BLaER1 treated with 17β-estradiol and CSF1 and Interleukin-3, amounts not matched to agents 10 nM and 100 nM (cell line): Measurements from ENCODE around the gene HBQ1.
"Not testable (repeated sequence)": the region's sequence is repeated elsewhere in the genome, so short reads cannot be mapped to it uniquely, and the experiment has no call there.

Experiments
- H3K27ac ChIP-seq, 11 experiments: shearing (Covaris generic); formaldehyde crosslinking; 2 replicates each; pipeline ENCODE4 v1.8.1; 2022
- H3K27me3 ChIP-seq, 11 experiments: shearing (Covaris generic); formaldehyde crosslinking; 2 replicates each; pipeline ENCODE4 v1.8.1; 2022
- H3K36me3 ChIP-seq, 11 experiments: shearing (Covaris generic); formaldehyde crosslinking; 2 replicates each; pipeline ENCODE4 v1.8.1; 2022
- H3K4me1 ChIP-seq, 10 experiments: shearing (Covaris generic); formaldehyde crosslinking; 2 replicates each; pipeline ENCODE4 v1.8.1; 2022
- H3K4me2 ChIP-seq, 11 experiments: shearing (Covaris generic); formaldehyde crosslinking; 2 replicates each; pipeline ENCODE4 v1.8.1; 2022
- H3K4me3 ChIP-seq, 10 experiments: shearing (Covaris generic); formaldehyde crosslinking; 2 replicates each; pipeline ENCODE4 v1.8.1; 2022
- H3K9ac ChIP-seq, 11 experiments: shearing (Covaris generic); formaldehyde crosslinking; 2 replicates each; pipeline ENCODE4 v1.8.1; 2022
- H3K9me3 ChIP-seq, 11 experiments: shearing (Covaris generic); formaldehyde crosslinking; replicated peaks in 1 of 11; 2 replicates each; pipeline ENCODE4 v1.8.1; 2022
- H4K20me1 ChIP-seq, 11 experiments: shearing (Covaris generic); formaldehyde crosslinking; 2 replicates each; pipeline ENCODE4 v1.8.1; 2022
- Cebpa-rat ChIP-seq, 11 experiments: shearing (Covaris generic); IDR thresholded peaks; 2 replicates each; pipeline ENCODE4 v1.8.1; 2022

The HBQ1 gene

GRCh38 chr16:173928-174769 is 6.1 kb upstream of the HBQ1 start:
- peak overlapping the region in 2 of 11 experiments; percentile 0 to 38; a peak in 3 of 22 replicates for H3K4me2 ChIP-seq
- H3K9ac ChIP-seq, H3K36me3 ChIP-seq, H3K27ac ChIP-seq, H3K4me3 ChIP-seq, H3K9me3 ChIP-seq: not testable (repeated sequence)
- H3K27me3 ChIP-seq = peaks cover 87 to 93% (median 91%) of the 10 kb centered on the region in 11 experiments
- H3K4me1 ChIP-seq = peaks cover 0 to 13% (median 8%) of the 10 kb centered on the region in 10 experiments; a peak in 9 of 20 replicates
- H4K20me1 ChIP-seq = peaks cover 0 to 42% (median 28%) of the 10 kb centered on the region in 11 experiments; a peak in 16 of 22 replicates

DNA sequence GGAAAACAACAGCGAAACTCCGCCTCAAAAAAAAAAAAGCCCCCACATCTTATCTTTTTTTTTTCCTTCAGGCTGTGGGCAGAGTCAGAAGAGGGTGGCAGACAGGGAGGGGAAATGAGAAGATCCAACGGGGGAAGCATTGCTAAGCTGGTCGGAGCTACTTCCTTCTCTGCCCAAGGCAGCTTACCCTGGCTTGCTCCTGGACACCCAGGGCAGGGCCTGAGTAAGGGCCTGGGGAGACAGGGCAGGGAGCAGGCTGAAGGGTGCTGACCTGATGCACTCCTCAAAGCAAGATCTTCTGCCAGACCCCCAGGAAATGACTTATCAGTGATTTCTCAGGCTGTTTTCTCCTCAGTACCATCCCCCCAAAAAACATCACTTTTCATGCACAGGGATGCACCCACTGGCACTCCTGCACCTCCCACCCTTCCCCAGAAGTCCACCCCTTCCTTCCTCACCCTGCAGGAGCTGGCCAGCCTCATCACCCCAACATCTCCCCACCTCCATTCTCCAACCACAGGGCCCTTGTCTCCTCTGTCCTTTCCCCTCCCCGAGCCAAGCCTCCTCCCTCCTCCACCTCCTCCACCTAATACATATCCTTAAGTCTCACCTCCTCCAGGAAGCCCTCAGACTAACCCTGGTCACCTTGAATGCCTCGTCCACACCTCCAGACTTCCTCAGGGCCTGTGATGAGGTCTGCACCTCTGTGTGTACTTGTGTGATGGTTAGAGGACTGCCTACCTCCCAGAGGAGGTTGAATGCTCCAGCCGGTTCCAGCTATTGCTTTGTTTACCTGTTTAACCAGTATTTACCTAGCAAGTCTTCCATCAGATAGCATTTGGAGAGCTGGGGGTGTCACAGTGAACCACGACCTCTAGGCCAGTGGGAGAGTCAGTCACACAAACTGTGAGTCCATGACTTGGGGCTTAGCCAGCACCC is 5.0 kb upstream of the HBQ1 start:
- peak overlapping the region in 5 of 11 experiments; percentile 0 to 38 (median 4); a peak in 6 of 22 replicates for H3K4me2 ChIP-seq
- no peak overlapping the region for H3K27ac ChIP-seq

DNA sequence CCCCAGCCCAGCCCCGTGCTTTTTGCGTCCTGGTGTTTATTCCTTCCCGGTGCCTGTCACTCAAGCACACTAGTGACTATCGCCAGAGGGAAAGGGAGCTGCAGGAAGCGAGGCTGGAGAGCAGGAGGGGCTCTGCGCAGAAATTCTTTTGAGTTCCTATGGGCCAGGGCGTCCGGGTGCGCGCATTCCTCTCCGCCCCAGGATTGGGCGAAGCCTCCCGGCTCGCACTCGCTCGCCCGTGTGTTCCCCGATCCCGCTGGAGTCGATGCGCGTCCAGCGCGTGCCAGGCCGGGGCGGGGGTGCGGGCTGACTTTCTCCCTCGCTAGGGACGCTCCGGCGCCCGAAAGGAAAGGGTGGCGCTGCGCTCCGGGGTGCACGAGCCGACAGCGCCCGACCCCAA is 4.3 kb upstream of the HBQ1 start:
- Histone ChIP-seq H4K20me1 (peaks cover 0 to 58% (median 41%) of the 10 kb centered on the region in 11 experiments; a peak in 18 of 22 replicates), H3K4me1 (peaks cover 3 to 18% (median 10%) of the 10 kb centered on the region in 10 experiments; a peak in 18 of 20 replicates), H3K27me3 (peaks cover 89 to 93% (median 91%) of the 10 kb centered on the region in 11 experiments)
- not testable (repeated sequence) for H3K9ac ChIP-seq, H3K27ac ChIP-seq, H3K9me3 ChIP-seq, H3K4me3 ChIP-seq, H3K36me3 ChIP-seq, H3K4me2 ChIP-seq

More for the DNA sequence above, 5.0 kb upstream of the HBQ1 start:
- no peak overlapping the region for H3K9ac ChIP-seq
- peaks cover 0 to 13% (median 8%) of the 10 kb centered on the region in 10 experiments; a peak in 9 of 20 replicates for H3K4me1 ChIP-seq
- no peaks in the 10 kb centered on the region for H3K36me3 ChIP-seq
- no peak for TF ChIP-seq Cebpa-rat (IDR thresholded peaks at IDR 0.05)
- H3K4me3 ChIP-seq = no peak overlapping the region
- peaks cover 0 to 51% (median 36%) of the 10 kb centered on the region in 11 experiments; a peak in 16 of 22 replicates for H4K20me1 ChIP-seq
- H3K27me3 ChIP-seq = peaks cover 89 to 93% (median 91%) of the 10 kb centered on the region in 11 experiments
- H3K9me3 ChIP-seq = no peaks in the 10 kb centered on the region

DNA sequence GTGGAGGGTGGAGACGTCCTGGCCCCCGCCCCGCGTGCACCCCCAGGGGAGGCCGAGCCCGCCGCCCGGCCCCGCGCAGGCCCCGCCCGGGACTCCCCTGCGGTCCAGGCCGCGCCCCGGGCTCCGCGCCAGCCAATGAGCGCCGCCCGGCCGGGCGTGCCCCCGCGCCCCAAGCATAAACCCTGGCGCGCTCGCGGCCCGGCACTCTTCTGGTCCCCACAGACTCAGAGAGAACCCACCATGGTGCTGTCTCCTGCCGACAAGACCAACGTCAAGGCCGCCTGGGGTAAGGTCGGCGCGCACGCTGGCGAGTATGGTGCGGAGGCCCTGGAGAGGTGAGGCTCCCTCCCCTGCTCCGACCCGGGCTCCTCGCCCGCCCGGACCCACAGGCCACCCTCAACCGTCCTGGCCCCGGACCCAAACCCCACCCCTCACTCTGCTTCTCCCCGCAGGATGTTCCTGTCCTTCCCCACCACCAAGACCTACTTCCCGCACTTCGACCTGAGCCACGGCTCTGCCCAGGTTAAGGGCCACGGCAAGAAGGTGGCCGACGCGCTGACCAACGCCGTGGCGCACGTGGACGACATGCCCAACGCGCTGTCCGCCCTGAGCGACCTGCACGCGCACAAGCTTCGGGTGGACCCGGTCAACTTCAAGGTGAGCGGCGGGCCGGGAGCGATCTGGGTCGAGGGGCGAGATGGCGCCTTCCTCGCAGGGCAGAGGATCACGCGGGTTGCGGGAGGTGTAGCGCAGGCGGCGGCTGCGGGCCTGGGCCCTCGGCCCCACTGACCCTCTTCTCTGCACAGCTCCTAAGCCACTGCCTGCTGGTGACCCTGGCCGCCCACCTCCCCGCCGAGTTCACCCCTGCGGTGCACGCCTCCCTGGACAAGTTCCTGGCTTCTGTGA is 3.5 kb upstream of the HBQ1 start, which contains the start of gene HBA1:
Gene HBA1 (plus strand): TSS at position 204 of the 906 bp plus-strand sequence. CDS start 37 bp downstream, at position 241.
- H3K36me3 ChIP-seq, H3K4me3 ChIP-seq, H3K27ac ChIP-seq, H3K9me3 ChIP-seq, H3K9ac ChIP-seq: not testable (repeated sequence)
- Histone ChIP-seq H3K27me3 (peaks cover 85 to 92% (median 91%) of the 10 kb centered on the region in 11 experiments), H4K20me1 (peaks cover 0 to 65% (median 48%) of the 10 kb centered on the region in 11 experiments; a peak in 18 of 22 replicates), H3K4me2 (0 out of 22 replicates have a peak within 1 kb of the TSS, but pooled peaks of 1 of the 11 experiments have one; percentile 38), H3K4me1 (peaks cover 6 to 24% (median 15%) of the 10 kb centered on the region in 10 experiments; a peak in 18 of 20 replicates)

DNA sequence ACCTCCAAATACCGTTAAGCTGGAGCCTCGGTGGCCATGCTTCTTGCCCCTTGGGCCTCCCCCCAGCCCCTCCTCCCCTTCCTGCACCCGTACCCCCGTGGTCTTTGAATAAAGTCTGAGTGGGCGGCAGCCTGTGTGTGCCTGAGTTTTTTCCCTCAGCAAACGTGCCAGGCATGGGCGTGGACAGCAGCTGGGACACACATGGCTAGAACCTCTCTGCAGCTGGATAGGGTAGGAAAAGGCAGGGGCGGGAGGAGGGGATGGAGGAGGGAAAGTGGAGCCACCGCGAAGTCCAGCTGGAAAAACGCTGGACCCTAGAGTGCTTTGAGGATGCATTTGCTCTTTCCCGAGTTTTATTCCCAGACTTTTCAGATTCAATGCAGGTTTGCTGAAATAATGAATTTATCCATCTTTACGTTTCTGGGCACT is 2.9 kb upstream of the HBQ1 start:
- no peak overlapping the region for H3K27ac ChIP-seq
- H3K27me3 ChIP-seq = peaks cover 80 to 89% (median 86%) of the 10 kb centered on the region in 11 experiments
- no peaks in the 10 kb centered on the region for H3K9me3 ChIP-seq
- TF ChIP-seq Cebpa-rat (IDR thresholded peaks at IDR 0.05) = no peak
- H3K9ac ChIP-seq = no peak overlapping the region
- H3K4me3 ChIP-seq = no peak overlapping the region
- H3K4me1 ChIP-seq = peaks cover 6 to 24% (median 15%) of the 10 kb centered on the region in 10 experiments; a peak in 18 of 20 replicates
- H3K36me3 ChIP-seq = no peaks in the 10 kb centered on the region
- H3K4me2 ChIP-seq = no peak overlapping the region
- peaks cover 0 to 72% (median 55%) of the 10 kb centered on the region in 11 experiments; a peak in 19 of 22 replicates for H4K20me1 ChIP-seq

DNA sequence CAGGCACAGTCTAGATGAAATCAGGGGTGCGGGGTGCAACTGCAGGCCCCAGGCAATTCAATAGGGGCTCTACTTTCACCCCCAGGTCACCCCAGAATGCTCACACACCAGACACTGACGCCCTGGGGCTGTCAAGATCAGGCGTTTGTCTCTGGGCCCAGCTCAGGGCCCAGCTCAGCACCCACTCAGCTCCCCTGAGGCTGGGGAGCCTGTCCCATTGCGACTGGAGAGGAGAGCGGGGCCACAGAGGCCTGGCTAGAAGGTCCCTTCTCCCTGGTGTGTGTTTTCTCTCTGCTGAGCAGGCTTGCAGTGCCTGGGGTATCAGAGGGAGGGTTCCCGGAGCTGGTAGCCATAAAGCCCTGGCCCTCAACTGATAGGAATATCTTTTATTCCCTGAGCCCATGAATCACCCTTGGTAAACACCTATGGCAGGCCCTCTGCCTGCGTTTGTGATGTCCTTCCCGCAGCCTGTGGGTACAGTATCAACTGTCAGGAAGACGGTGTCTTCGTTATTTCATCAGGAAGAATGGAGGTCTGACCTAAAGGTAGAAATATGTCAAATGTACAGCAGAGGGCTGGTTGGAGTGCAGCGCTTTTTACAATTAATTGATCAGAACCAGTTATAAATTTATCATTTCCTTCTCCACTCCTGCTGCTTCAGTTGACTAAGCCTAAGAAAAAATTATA is 2.1 kb upstream of the HBQ1 start:
- Histone ChIP-seq H4K20me1 (peaks cover 0 to 79% (median 62%) of the 10 kb centered on the region in 11 experiments; a peak in 19 of 22 replicates), H3K27ac (no peak overlapping the region), H3K4me1 (peaks cover 6 to 24% (median 16%) of the 10 kb centered on the region in 10 experiments; a peak in 18 of 20 replicates), H3K9ac (no peak overlapping the region), H3K36me3 (peaks cover 0 to 6% (median 0%) of the 10 kb centered on the region in 11 experiments; a peak in 2 of 22 replicates), H3K4me3 (no peak overlapping the region), H3K4me2 (no peak overlapping the region), H3K9me3 (no peaks in the 10 kb centered on the region), H3K27me3 (peaks cover 79 to 88% (median 85%) of the 10 kb centered on the region in 11 experiments)
- no peak for TF ChIP-seq Cebpa-rat (IDR thresholded peaks at IDR 0.05)

GRCh38 chr16:178668-179015 is 1.6 kb upstream of the HBQ1 start:
- Histone ChIP-seq H3K27me3 (peaks cover 74 to 82% (median 80%) of the 10 kb centered on the region in 11 experiments), H3K36me3 (peaks cover 0 to 11% (median 0%) of the 10 kb centered on the region in 11 experiments; a peak in 3 of 22 replicates), H3K4me2 (no peak overlapping the region), H3K9me3 (no peaks in the 10 kb centered on the region), H4K20me1 (peaks cover 0 to 81% (median 66%) of the 10 kb centered on the region in 11 experiments; a peak in 19 of 22 replicates), H3K4me1 (peaks cover 6 to 24% (median 18%) of the 10 kb centered on the region in 10 experiments; a peak in 18 of 20 replicates), H3K27ac (no peak overlapping the region), H3K4me3 (no peak overlapping the region), H3K9ac (no peak overlapping the region)
- no peak for TF ChIP-seq Cebpa-rat (IDR thresholded peaks at IDR 0.05)
